Tibial nerve (tissue), 4 donors: Measurements from ENCODE around the gene OTUD5. TPM values are rescaled to one million over a fixed set of nuclear protein-coding genes. Genes with fewer than 3 reads are reported as not detected.
"Not testable (repeated sequence)": the region's sequence is repeated elsewhere in the genome, so short reads cannot be mapped to it uniquely, and the experiment has no call there.

Experiments used
- DNase-seq, 2 donors: peaks; one replicate each; pipeline ENCODE4 v3.0.0-alpha.2; 2019; ENCODE audit warnings: low spot score in 2 of 2
- H3K27ac ChIP-seq, 4 donors: fragments of 200-600 bp; sonication (generic) in 3 of 4; one replicate each; pipeline ENCODE4 v1.5.1; 2017 to 2019; ENCODE audit warnings: mild to moderate bottlenecking in 1 of 4
- H3K27me3 ChIP-seq, 2 donors: fragments of 200-600 bp; sonication (generic) in 1 of 2; one replicate each; pipeline versions ENCODE4 v1.5.1 to v1.6.0; 2017 to 2019
- H3K36me3 ChIP-seq, 3 donors: fragments of 200-600 bp; sonication (generic); one replicate each; pipeline ENCODE4 v1.5.1; 2018 to 2019
- H3K4me1 ChIP-seq, 4 donors: fragments of 200-600 bp; sonication (generic) in 3 of 4; one replicate each; pipeline ENCODE4 v1.5.1; 2017 to 2019
- H3K4me3 ChIP-seq, 4 donors: fragments of 200-600 bp; sonication (generic) in 3 of 4; one replicate each; pipeline ENCODE4 v1.5.1; 2017 to 2019; ENCODE audit warnings: mild to moderate bottlenecking in 1 of 4, moderate library complexity in 1 of 4
- H3K9me3 ChIP-seq, 4 donors: fragments of 200-600 bp; sonication (generic) in 3 of 4; one replicate each; pipeline ENCODE4 v1.5.1; 2017 to 2019
- CTCF ChIP-seq, 5 experiments: fragments of 200-600 bp in 3 of 5; fragments of 450-650 bp in 2 of 5; sonication (generic) in 3 of 5; IDR thresholded peaks; one replicate each; pipeline ENCODE4 v1.5.1; 2016 to 2019; ENCODE audit warnings: antibody characterized with exemption in 5 of 5, mild to moderate bottlenecking in 3 of 5, moderate library complexity in 2 of 5
- EP300 ChIP-seq, 2 donors: sonication (generic); formaldehyde crosslinking; IDR thresholded peaks; one replicate each; pipeline ENCODE4 v1.6.1; 2017; ENCODE audit warnings: antibody characterized with exemption in 2 of 2, mild to moderate bottlenecking in 1 of 2
- POLR2A ChIP-seq, 2 donors: fragments of 450-650 bp; IDR thresholded peaks; one replicate each; pipeline ENCODE4 v1.6.1; 2017; ENCODE audit warnings: antibody characterized with exemption in 2 of 2, mild to moderate bottlenecking in 2 of 2, moderate library complexity in 2 of 2
- WGBS, 2 donors: methylation state at CpG; one replicate each; pipeline ENCODE4 v1.1.5; 2018; 5-methylcytosine and 5-hydroxymethylcytosine counted together
- total RNA-seq, 4 donors: library from RNA; depleted of rRNA; stranded (reverse); fragments of >200 nt; gene quantifications; one replicate each; pipeline ENCODE4 v1.1.0, GENCODE V29; 2016

OTUD5 gene
- total RNA-seq, 4 donors from 2014 or later: 39.8 to 79.2 (median 51.6) TPM

GRCh38 chrX:48992341-48992740, 34.9 kb upstream of the OTUD5 start:
- TF ChIP-seq EP300 (IDR thresholded peaks at IDR 0.05) (no peak), POLR2A (IDR thresholded peaks at IDR 0.05) (no peak), CTCF (IDR thresholded peaks at IDR 0.05) (no peak)
- no peaks in the 10 kb centered on the region for H3K27me3 ChIP-seq
- H3K36me3 ChIP-seq: peaks cover 0 to 70% (median 0%) of the 10 kb centered on the region in 3 donors
- no peak overlapping the region for H3K27ac ChIP-seq
- H3K4me1 ChIP-seq: no peaks in the 10 kb centered on the region
- H3K9me3 ChIP-seq: no peaks in the 10 kb centered on the region
- DNase-seq: no peak
- H3K4me3 ChIP-seq: no peak overlapping the region

GRCh38 chrX:48989483-48989882, 32.1 kb upstream of the OTUD5 start:
- 70 to 85% methylated on average over 4 of the region's 4 CpGs for WGBS, 2 donors
- no peak for TF ChIP-seq POLR2A (IDR thresholded peaks at IDR 0.05)
- TF ChIP-seq CTCF (IDR thresholded peaks at IDR 0.05): no peak
- no peak for TF ChIP-seq EP300 (IDR thresholded peaks at IDR 0.05)
- DNase-seq: no peak

GRCh38 chrX:48983896-48984295, 26.5 kb upstream of the OTUD5 start:
- peaks cover 0 to 72% (median 0%) of the 10 kb centered on the region in 3 donors for H3K36me3 ChIP-seq
- no peak for DNase-seq
- H3K27me3 ChIP-seq: no peaks in the 10 kb centered on the region
- no peaks in the 10 kb centered on the region for H3K4me1 ChIP-seq
- no peak for TF ChIP-seq POLR2A (IDR thresholded peaks at IDR 0.05)
- TF ChIP-seq CTCF (IDR thresholded peaks at IDR 0.05): no peak
- H3K27ac ChIP-seq: no peak overlapping the region
- H3K9me3 ChIP-seq: no peaks in the 10 kb centered on the region
- H3K4me3 ChIP-seq: no peak overlapping the region
- WGBS, 2 donors: 85 to 92% methylated on average over 3 of the region's 3 CpGs

More at GRCh38 chrX:48989483-48989882, 32.1 kb upstream of the OTUD5 start:
- H3K27me3 ChIP-seq: no peaks in the 10 kb centered on the region
- peaks cover 0 to 69% (median 0%) of the 10 kb centered on the region in 3 donors for H3K36me3 ChIP-seq
- H3K27ac ChIP-seq: no peak overlapping the region
- H3K9me3 ChIP-seq: no peaks in the 10 kb centered on the region
- no peaks in the 10 kb centered on the region for H3K4me1 ChIP-seq
- H3K4me3 ChIP-seq: no peak overlapping the region

- H3K27me3 ChIP-seq: no peaks in the 10 kb centered on the region
- WGBS, 2 donors: 87 to 90% methylated on average over 15 to 17 of the region's 17 CpGs
- DNase-seq: no peak
- H3K4me1 ChIP-seq: no peaks in the 10 kb centered on the region
- H3K9me3 ChIP-seq: no peaks in the 10 kb centered on the region
- no peak overlapping the region for H3K4me3 ChIP-seq
- peaks cover 0 to 72% (median 0%) of the 10 kb centered on the region in 3 donors for H3K36me3 ChIP-seq
- no peak overlapping the region for H3K27ac ChIP-seq
- TF ChIP-seq CTCF (IDR thresholded peaks at IDR 0.05): no peak
- no peak for TF ChIP-seq POLR2A (IDR thresholded peaks at IDR 0.05)
- no peak for TF ChIP-seq EP300 (IDR thresholded peaks at IDR 0.05)
Observed at GRCh38 chrX:48983081-48983480, 25.7 kb upstream of the OTUD5 start.

- no peak for TF ChIP-seq CTCF (IDR thresholded peaks at IDR 0.05)
- no peak for TF ChIP-seq EP300 (IDR thresholded peaks at IDR 0.05)
- no peak for TF ChIP-seq POLR2A (IDR thresholded peaks at IDR 0.05)
- H3K9me3 ChIP-seq: no peaks in the 10 kb centered on the region
- no peak for DNase-seq
- H3K4me1 ChIP-seq: no peaks in the 10 kb centered on the region
- H3K36me3 ChIP-seq: peaks cover 0 to 69% (median 0%) of the 10 kb centered on the region in 3 donors
- no peak overlapping the region for H3K27ac ChIP-seq
- H3K4me3 ChIP-seq: no peak overlapping the region
- no peaks in the 10 kb centered on the region for H3K27me3 ChIP-seq
- WGBS, 2 donors: 88 to 95% methylated on average over 8 to 10 of the region's 10 CpGs
Observed at GRCh38 chrX:48981178-48981577, 23.8 kb upstream of the OTUD5 start.

GRCh38 chrX:48980341-48980740, 22.9 kb upstream of the OTUD5 start:
- 84 to 88% methylated on average over 10 of the region's 10 CpGs for WGBS, 2 donors
- H3K9me3 ChIP-seq, H3K27ac ChIP-seq, H3K27me3 ChIP-seq, DNase-seq, H3K4me3 ChIP-seq, H3K4me1 ChIP-seq: not testable (repeated sequence)
- peaks cover 0 to 77% (median 0%) of the 10 kb centered on the region in 3 donors for H3K36me3 ChIP-seq
